Measurements from ENCODE around the gene GJB1. TPM values are rescaled to one million over a fixed set of nuclear protein-coding genes. Genes with fewer than 3 reads are reported as not detected.

The GJB1 gene
- total RNA-seq, 3 donors from 2014 or later, result 1.8 to 6.9 TPM; not detected in 1

- peak overlapping the region in 1 of 3 donors; percentile 13 for H3K4me3 ChIP-seq
- no peak for TF ChIP-seq CTCF (IDR thresholded peaks at IDR 0.05)
- no peak for TF ChIP-seq POLR2A (IDR thresholded peaks at IDR 0.05)
- TF ChIP-seq POLR2AphosphoS5 (IDR thresholded peaks at IDR 0.05), result no peak
- peaks cover 0 to 38% of the 10 kb centered on the region in 2 donors for H3K27me3 ChIP-seq
- no peak for DNase-seq (ENCODE audit: low spot score in 2 of 2)
- H3K36me3 ChIP-seq, result no peaks in the 10 kb centered on the region
- no peak overlapping the region for H3K27ac ChIP-seq
- H3K4me1 ChIP-seq, result no peaks in the 10 kb centered on the region
- intact Hi-C loops (cut with DNase I; ENCODE audit: low total_unique reads), result no loop called here
- H3K9me3 ChIP-seq, result no peaks in the 10 kb centered on the region
Observed at GRCh38 chrX:71198066-71198465, 25.0 kb upstream of the GJB1 start.

- TF ChIP-seq POLR2A (IDR thresholded peaks at IDR 0.05) (no peak), CTCF (IDR thresholded peaks at IDR 0.05) (no peak), POLR2AphosphoS5 (IDR thresholded peaks at IDR 0.05) (no peak)
- no peak overlapping the region for H3K27ac ChIP-seq
- no peaks in the 10 kb centered on the region for H3K4me1 ChIP-seq
- no peaks in the 10 kb centered on the region for H3K9me3 ChIP-seq
- H3K27me3 ChIP-seq, result peaks cover 0 to 38% of the 10 kb centered on the region in 2 donors
- H3K4me3 ChIP-seq, result no peak overlapping the region
- DNase-seq (ENCODE audit: low spot score in 2 of 2), result no peak
- intact Hi-C loops (cut with DNase I; ENCODE audit: low total_unique reads), result no loop called here
- no peaks in the 10 kb centered on the region for H3K36me3 ChIP-seq
Observed at GRCh38 chrX:71199252-71200008, 23.6 kb upstream of the GJB1 start.

GRCh38 chrX:71210816-71211215 is 12.2 kb upstream of the GJB1 start:
- no peak for DNase-seq (ENCODE audit: low spot score in 2 of 2)
- intact Hi-C loops (cut with DNase I; ENCODE audit: low total_unique reads), result no loop called here
- TF ChIP-seq CTCF (IDR thresholded peaks at IDR 0.05) (no peak), POLR2AphosphoS5 (IDR thresholded peaks at IDR 0.05) (no peak)
- H3K36me3 ChIP-seq, result no peaks in the 10 kb centered on the region
- H3K9me3 ChIP-seq, result no peaks in the 10 kb centered on the region
- H3K4me3 ChIP-seq, result no peak overlapping the region
- H3K27ac ChIP-seq, result no peak overlapping the region
- H3K27me3 ChIP-seq, result peaks cover 0 to 31% of the 10 kb centered on the region in 2 donors
- H3K4me1 ChIP-seq, result no peaks in the 10 kb centered on the region

- Histone ChIP-seq H3K27me3 (peaks cover 0 to 41% of the 10 kb centered on the region in 2 donors), H3K4me3 (no peak overlapping the region), H3K27ac (no peak overlapping the region), H3K4me1 (no peaks in the 10 kb centered on the region), H3K9me3 (no peaks in the 10 kb centered on the region), H3K36me3 (no peaks in the 10 kb centered on the region)
- no peak for TF ChIP-seq POLR2A (IDR thresholded peaks at IDR 0.05)
- no peak for TF ChIP-seq POLR2AphosphoS5 (IDR thresholded peaks at IDR 0.05)
- TF ChIP-seq CTCF (IDR thresholded peaks at IDR 0.05), result no peak
- no peak for DNase-seq (ENCODE audit: low spot score in 2 of 2)
- intact Hi-C loops (cut with DNase I; ENCODE audit: low total_unique reads), result no loop called here
Observed at GRCh38 chrX:71212536-71212935, 10.5 kb upstream of the GJB1 start.

- no peaks in the 10 kb centered on the region for H3K9me3 ChIP-seq
- no peak overlapping the region for H3K4me3 ChIP-seq
- intact Hi-C loops (cut with DNase I; ENCODE audit: low total_unique reads), result loop anchor here (2.0 kb wide), 1 partner anchor 49 kb away; no protein-coding TSS in a partner anchor
- no peaks in the 10 kb centered on the region for H3K4me1 ChIP-seq
- no peaks in the 10 kb centered on the region for H3K36me3 ChIP-seq
- TF ChIP-seq CTCF (IDR thresholded peaks at IDR 0.05) (no peak), POLR2AphosphoS5 (IDR thresholded peaks at IDR 0.05) (no peak), POLR2A (IDR thresholded peaks at IDR 0.05) (no peak)
- peaks cover 0 to 48% of the 10 kb centered on the region in 2 donors for H3K27me3 ChIP-seq
- no peak overlapping the region for H3K27ac ChIP-seq
- no peak for DNase-seq (ENCODE audit: low spot score in 2 of 2)
Observed at GRCh38 chrX:71214152-71214551, 8.9 kb upstream of the GJB1 start.

Data from breast epithelium (tissue), 4 donors.